Stomach (tissue), 9 donors: Measurements from ENCODE around the gene TLCD2. TPM values are rescaled to one million over a fixed set of nuclear protein-coding genes. Genes with fewer than 3 reads are reported as not detected.
A peak's percentile ranks its signal among the peaks of the same experiment; 100 is the strongest.
"Not testable (repeated sequence)": the region's sequence is repeated elsewhere in the genome, so short reads cannot be mapped to it uniquely, and the experiment has no call there.

Source experiments
- DNase-seq, 2 donors: peaks; one replicate each; pipeline versions ENCODE4 v3.0.0 to v3.0.0-alpha.2; 2013 to 2019
- H3K27ac ChIP-seq, 5 donors: fragments of 200-600 bp in 4 of 5; sonication (generic) in 4 of 5; one replicate each; pipeline ENCODE4 v1.5.1; 2013 to 2019; ENCODE audit warnings: mild to moderate bottlenecking in 1 of 5, moderate library complexity in 1 of 5
- H3K27me3 ChIP-seq, 3 donors: fragments of 200-600 bp; sonication (generic); one replicate each; pipeline ENCODE4 v1.5.1; 2017 to 2019; ENCODE audit warnings: mixed run types in 1 of 3
- H3K36me3 ChIP-seq, 4 donors: fragments of 200-600 bp; sonication (generic); 1 replicate in 3 of 4; 2 replicates in 1 of 4; pipeline ENCODE4 v1.5.1; 2016 to 2019
- H3K4me1 ChIP-seq, 4 donors: fragments of 200-600 bp; sonication (generic); one replicate each; pipeline ENCODE4 v1.5.1; 2016 to 2019
- H3K4me3 ChIP-seq, 4 donors: fragments of 200-600 bp; sonication (generic) in 3 of 4; one replicate each; pipeline ENCODE4 v1.5.1; 2016 to 2019; ENCODE audit warnings: mild to moderate bottlenecking in 1 of 4
- H3K9me3 ChIP-seq, 4 donors: fragments of 200-600 bp; sonication (generic); one replicate each; pipeline ENCODE4 v1.5.1; 2016 to 2019
- CTCF ChIP-seq, 7 experiments: fragments of 450-650 bp in 4 of 7; fragments of 200-600 bp in 3 of 7; sonication (generic) in 3 of 7; IDR thresholded peaks; one replicate each; pipeline ENCODE4 v1.5.1; 2016 to 2019; ENCODE audit warnings: antibody characterized with exemption in 7 of 7, control low read depth in 2 of 7, mild to moderate bottlenecking in 1 of 7
- EP300 ChIP-seq: sonication (generic); formaldehyde crosslinking; IDR thresholded peaks from one replicate; pipeline ENCODE4 v1.6.1; 2017; ENCODE audit warnings: antibody characterized with exemption
- POLR2A ChIP-seq, 4 donors: fragments of 450-650 bp; IDR thresholded peaks; one replicate each; pipeline ENCODE4 v1.6.1; 2016; ENCODE audit warnings: antibody characterized with exemption in 4 of 4, control low read depth in 2 of 4, mild to moderate bottlenecking in 1 of 4, moderate library complexity in 1 of 4
- POLR2AphosphoS5 ChIP-seq, 3 donors: sonication (generic); formaldehyde crosslinking; IDR thresholded peaks; one replicate each; pipeline ENCODE4 v1.6.1; 2016; ENCODE audit warnings: antibody characterized with exemption in 3 of 3
- WGBS, 5 donors: extraction: QIAGEN DNeasy Blood & Tissue Kit in 3 of 5; methylation state at CpG; one replicate each; pipeline versions ENCODE4 v1.1.5 to v1.1.7; 2013 to 2018; 5-methylcytosine and 5-hydroxymethylcytosine counted together
- intact Hi-C: fragments of 100-400 bp; cut with DNase I; formaldehyde crosslinking; loops from one replicate; pipeline ENCODE4 v1.15.1; 2023; ENCODE audit warnings: low total_unique reads
- polyA plus RNA-seq, 3 donors: library from polyadenylated mRNA; stranded (reverse); fragments of 200-250 nt; gene quantifications; one replicate each; pipeline ENCODE4 v1.2.3, GENCODE V29; 2013
- total RNA-seq, 5 donors: library from RNA; depleted of rRNA; stranded (reverse); fragments of >200 nt; gene quantifications; one replicate each; pipeline versions ENCODE4 v1.1.0 to v1.2.3, GENCODE V29; 2014 to 2016
- donor health status: healthy with polysubstance abuse.
- donor health status: Bipolar disorder and iron deficiency.
- donor health status: healthy.

The TLCD2 gene
- total and polyA plus RNA-seq, 8 donors: 2.8 to 9.6 (median 6.0) TPM

GRCh38 chr17:1710807-1711553 is 803 bp upstream of the TLCD2 start:
- no peak for DNase-seq
- Histone ChIP-seq H3K9me3 (no peaks in the 10 kb centered on the region), H3K36me3 (peaks cover 18 to 38% (median 30%) of the 10 kb centered on the region in 4 donors), H3K4me1 (peaks cover 37 to 70% (median 53%) of the 10 kb centered on the region in 4 donors), H3K27ac (peak overlapping the region; percentile 83 to 91 (median 86)), H3K27me3 (no peaks in the 10 kb centered on the region), H3K4me3 (peak overlapping the region; percentile 59 to 80 (median 72))
- intact Hi-C loops: no loop called here
- 24 to 32% (median 28%) methylated on average over 14 of the region's 14 CpGs for WGBS, 5 donors
- TF ChIP-seq POLR2AphosphoS5 (IDR thresholded peaks at IDR 0.05): no peak
- no peak for TF ChIP-seq CTCF (IDR thresholded peaks at IDR 0.05)
- no peak for TF ChIP-seq EP300
- TF ChIP-seq POLR2A (IDR thresholded peaks at IDR 0.05): no peak

- Histone ChIP-seq H3K27ac (peak overlapping the region; percentile 83 to 91 (median 86)), H3K27me3 (no peaks in the 10 kb centered on the region), H3K36me3 (peaks cover 18 to 38% (median 30%) of the 10 kb centered on the region in 4 donors), H3K9me3 (no peaks in the 10 kb centered on the region), H3K4me1 (peaks cover 37 to 61% (median 43%) of the 10 kb centered on the region in 4 donors), H3K4me3 (peak overlapping the region; percentile 59 to 80 (median 72))
- WGBS, 5 donors: 8 to 18% (median 8%) methylated on average over 9 to 16 of the region's 16 CpGs
- peak in 1 of 2 donors; percentile 48 for DNase-seq
- TF ChIP-seq CTCF (IDR thresholded peaks at IDR 0.05): no peak
- TF ChIP-seq EP300: no peak
- no peak for TF ChIP-seq POLR2A (IDR thresholded peaks at IDR 0.05)
- no peak for TF ChIP-seq POLR2AphosphoS5 (IDR thresholded peaks at IDR 0.05)
- intact Hi-C loops: no loop called here
Measured at GRCh38 chr17:1709403-1709951, 700 bp downstream of the TLCD2 start.

GRCh38 chr17:1708791-1709346 is 1.3 kb downstream of the TLCD2 start:
- intact Hi-C loops, H3K4me3 ChIP-seq, H3K9me3 ChIP-seq, H3K27me3 ChIP-seq: not testable (repeated sequence)
- Histone ChIP-seq H3K36me3 (peaks cover 18 to 34% (median 25%) of the 10 kb centered on the region in 4 donors), H3K4me1 (peaks cover 32 to 55% (median 37%) of the 10 kb centered on the region in 4 donors), H3K27ac (peak overlapping the region in 1 of 5 donors; percentile 89)
- WGBS, 5 donors: 85 to 96% (median 94%) methylated on average over 10 of the region's 10 CpGs
- peak in 1 of 2 donors; percentile 5 for DNase-seq

- H3K27ac ChIP-seq: no peak overlapping the region
- TF ChIP-seq POLR2A (IDR thresholded peaks at IDR 0.05): no peak
- no peak for TF ChIP-seq POLR2AphosphoS5 (IDR thresholded peaks at IDR 0.05)
- TF ChIP-seq EP300: no peak
- no peaks in the 10 kb centered on the region for H3K9me3 ChIP-seq
- H3K4me3 ChIP-seq: no peak overlapping the region
- DNase-seq: peak in 1 of 2 donors; percentile 21
- H3K4me1 ChIP-seq: peaks cover 14 to 37% (median 20%) of the 10 kb centered on the region in 4 donors
- peaks cover under 1 to 16% (median 8%) of the 10 kb centered on the region in 4 donors for H3K36me3 ChIP-seq
- 82 to 94% (median 85%) methylated on average over 5 of the region's 5 CpGs for WGBS, 5 donors
- no peaks in the 10 kb centered on the region for H3K27me3 ChIP-seq
- intact Hi-C loops: no loop called here
Measured at GRCh38 chr17:1707107-1707506, 3.1 kb downstream of the TLCD2 start.

GRCh38 chr17:1705004-1705403 is 5.2 kb downstream of the TLCD2 start:
- Histone ChIP-seq H3K27ac (no peak overlapping the region), H3K4me1 (peaks cover 5 to 16% (median 8%) of the 10 kb centered on the region in 4 donors), H3K36me3 (peaks cover 0 to 9% (median 4%) of the 10 kb centered on the region in 4 donors), H3K9me3 (no peaks in the 10 kb centered on the region), H3K4me3 (no peak overlapping the region), H3K27me3 (no peaks in the 10 kb centered on the region)
- 77 to 86% (median 79%) methylated on average over 7 of the region's 7 CpGs for WGBS, 5 donors
- no peak for DNase-seq
- intact Hi-C loops: no loop called here
- TF ChIP-seq CTCF (IDR thresholded peaks at IDR 0.05) (no peak), EP300 (no peak), POLR2A (IDR thresholded peaks at IDR 0.05) (no peak), POLR2AphosphoS5 (IDR thresholded peaks at IDR 0.05) (no peak)
